BJ (cell line): ENCODE data around the gene TBC1D30. TPM values are rescaled to one million over a fixed set of nuclear protein-coding genes. Genes with fewer than 3 reads are reported as not detected.

ENCODE experiments used
- CTCF ChIA-PET: fragments of 350-600 bp; formaldehyde crosslinking; extraction: SDS; loops from one replicate; lab custom pipeline; 2021; ENCODE audit warnings: antibody characterized with exemption, inconsistent platforms; lab: Yijun Ruan, JAX
- POLR2A ChIA-PET: fragments of 300-600 bp; sonication (Branson Sonifier 250); formaldehyde crosslinking; extraction: SDS; loops from one replicate; lab custom pipeline; 2021; ENCODE audit warnings: antibody characterized with exemption; lab: Charles Lee
- DNase-seq: peaks from one replicate; pipeline ENCODE4 v3.0.0-alpha.2; 2011; ENCODE audit warnings: low read depth
- H3K27me3 ChIP-seq: 2 replicates; pipeline ENCODE4 v1.6.0; 2011; ENCODE audit warnings: low read length; ENCODE audit not compliant: control insufficient read depth, insufficient read depth
- H3K36me3 ChIP-seq: 2 replicates; pipeline ENCODE4 v1.5.1; 2011; ENCODE audit warnings: low read length; ENCODE audit not compliant: control insufficient read depth, insufficient read depth
- H3K4me3 ChIP-seq: 2 replicates; pipeline ENCODE4 v1.5.1; 2011; ENCODE audit warnings: low read depth, mild to moderate bottlenecking, control low read depth, low read length
- CTCF ChIP-seq: IDR thresholded peaks from 2 replicates; pipeline ENCODE4 v1.5.1; 2011; ENCODE audit warnings: low read depth, mild to moderate bottlenecking, control low read depth, inconsistent platforms, low read length, moderate library complexity; ENCODE audit not compliant: insufficient read depth
- polyA plus RNA-seq: library from polyadenylated mRNA; depleted of rRNA; stranded (reverse); fragments of >200 nt; gene quantifications from 2 replicates; pipeline ENCODE4 v1.2.3, GENCODE V29; 2011

Gene TBC1D30
- polyA plus RNA-seq, 1 experiment = 0.22 TPM

- TF ChIP-seq CTCF = no peak
- ChIA-PET CTCF (interaction anchor here (1.2 kb wide), 1 partner anchor 59 kb away, joined by 3 read pairs; no protein-coding TSS in a partner anchor), POLR2A (no interaction called here)
- peaks cover 5% of the 10 kb centered on the region for H3K27me3 ChIP-seq
- H3K4me3 ChIP-seq = no peak overlapping the region
- no peak for DNase-seq
- H3K36me3 ChIP-seq = no peaks in the 10 kb centered on the region
Measured at GRCh38 chr12:64860446-64860998, 36.1 kb downstream of the TBC1D30 start.

- Histone ChIP-seq H3K4me3 (no peak overlapping the region), H3K27me3 (peaks cover 5% of the 10 kb centered on the region), H3K36me3 (no peaks in the 10 kb centered on the region)
- CTCF ChIA-PET = interaction anchor here (1.3 kb wide), 1 partner anchor 62 kb away, joined by 4 read pairs; no protein-coding TSS in a partner anchor
- DNase-seq = no peak
- no peak for TF ChIP-seq CTCF
- POLR2A ChIA-PET = no interaction called here
Measured at GRCh38 chr12:64864319-64864718, 39.9 kb downstream of the TBC1D30 start.

DNA sequence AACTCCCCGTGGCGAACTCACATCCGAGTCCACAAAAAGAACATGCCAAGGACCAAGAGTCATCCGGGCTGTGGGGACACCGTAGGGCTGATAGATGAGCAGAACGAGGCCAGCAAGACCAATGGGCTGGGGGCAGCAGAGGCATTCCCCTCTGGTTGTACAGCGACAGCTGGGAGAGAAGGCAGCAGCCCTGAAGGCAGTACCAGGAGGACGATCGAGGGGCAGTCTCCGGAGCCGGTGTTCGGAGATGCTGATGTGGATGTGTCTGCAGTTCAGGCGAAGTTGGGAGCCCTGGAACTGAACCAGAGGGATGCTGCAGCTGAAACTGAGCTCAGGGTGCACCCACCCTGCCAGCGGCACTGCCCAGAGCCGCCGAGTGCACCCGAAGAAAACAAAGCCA lies 50.7 kb downstream of the TBC1D30 start:
- no peak for DNase-seq
- POLR2A ChIA-PET = no interaction called here
- Histone ChIP-seq H3K4me3 (no peak overlapping the region), H3K27me3 (peaks cover 9% of the 10 kb centered on the region), H3K36me3 (no peaks in the 10 kb centered on the region)
- CTCF ChIA-PET = interaction anchor here (1.3 to 2.0 kb wide), 2 partner anchors 15 to 248 kb away, joined by 6 read pairs; no protein-coding TSS in a partner anchor
- TF ChIP-seq CTCF = no peak

- POLR2A ChIA-PET = no interaction called here
Measured at GRCh38 chr12:64876388-64877071, 52.1 kb downstream of the TBC1D30 start.

More at GRCh38 chr12:64876388-64877071, 52.1 kb downstream of the TBC1D30 start:
- peaks cover 9% of the 10 kb centered on the region for H3K27me3 ChIP-seq
- no peak overlapping the region for H3K4me3 ChIP-seq
- TF ChIP-seq CTCF = no peak
- no peaks in the 10 kb centered on the region for H3K36me3 ChIP-seq
- CTCF ChIA-PET = no interaction called here
- DNase-seq = no peak
